GM23338 (cell line): ENCODE results near the gene FNDC3B. TPM values are rescaled to one million over a fixed set of nuclear protein-coding genes. Genes with fewer than 3 reads are reported as not detected.

Experiments used
- ATAC-seq: fragments of 200-7000 bp; cut with Tn5 transposase; 3 replicates; pipeline ENCODE4 v1.9.1; 2020
- DNase-seq: peaks from one replicate; pipeline ENCODE4 v3.0.0-alpha.2; 2015; ENCODE audit warnings: low spot score
- H2AFZ ChIP-seq: fragments of 200-600 bp; sonication (generic); 2 replicates; pipeline ENCODE4 v1.8.0; 2016; ENCODE audit warnings: antibody characterized with exemption, mild to moderate bottlenecking, moderate library complexity
- H3F3A ChIP-seq: fragments of 200-600 bp; sonication (generic); replicated peaks from 2 replicates; pipeline ENCODE4 v1.8.0; 2017; ENCODE audit warnings: antibody characterized with exemption, mixed run types, low read depth
- H3K27ac ChIP-seq: fragments of 200-600 bp; sonication (generic); 2 replicates; pipeline ENCODE4 v1.6.1; 2016; ENCODE audit warnings: low read depth
- H3K27me3 ChIP-seq: fragments of 200-600 bp; sonication (generic); 2 replicates; pipeline ENCODE4 v1.8.0; 2016; ENCODE audit warnings: mild to moderate bottlenecking, mixed run types, moderate library complexity; ENCODE audit not compliant: insufficient read depth
- H3K36me3 ChIP-seq: fragments of 200-600 bp; sonication (generic); 2 replicates; pipeline ENCODE4 v1.8.0; 2016; ENCODE audit warnings: mild to moderate bottlenecking; ENCODE audit not compliant: insufficient read depth
- H3K4me1 ChIP-seq: fragments of 200-600 bp; sonication (generic); 2 replicates; pipeline ENCODE4 v1.8.0; 2016; ENCODE audit warnings: mild to moderate bottlenecking, moderate library complexity; ENCODE audit not compliant: insufficient read depth
- H3K4me2 ChIP-seq: fragments of 200-600 bp; sonication (generic); 2 replicates; pipeline ENCODE4 v1.7.1; 2017; ENCODE audit warnings: mixed run types
- H3K4me3 ChIP-seq: fragments of 200-600 bp; sonication (generic); 2 replicates; pipeline ENCODE4 v1.6.1; 2016; ENCODE audit warnings: mixed run types
- H3K79me2 ChIP-seq: fragments of 200-600 bp; sonication (generic); replicated peaks from 2 replicates; pipeline ENCODE4 v1.8.0; 2017; ENCODE audit warnings: mild to moderate bottlenecking; ENCODE audit not compliant: insufficient read depth
- H3K9me2 ChIP-seq: fragments of 200-600 bp; sonication (generic); 2 replicates; pipeline ENCODE4 v1.8.0; 2017; ENCODE audit not compliant: insufficient read depth
- H4K20me1 ChIP-seq: fragments of 200-600 bp; sonication (generic); replicated peaks from 2 replicates; pipeline ENCODE4 v1.8.0; 2017; ENCODE audit warnings: mild to moderate bottlenecking; ENCODE audit not compliant: insufficient read depth
- H3K27ac Mint-ChIP-seq: 2 replicates; pipeline ENCODE4 v1.8.0; 2020; ENCODE audit warnings: inconsistent platforms, mild to moderate bottlenecking, moderate library complexity, mixed read lengths
- H3K27me3 Mint-ChIP-seq: 3 replicates; pipeline ENCODE4 v1.8.0; 2022; ENCODE audit warnings: low read depth, mild to moderate bottlenecking, moderate library complexity, mixed read lengths, inconsistent platforms; ENCODE audit not compliant: insufficient read depth, poor library complexity
- H3K36me3 Mint-ChIP-seq: 3 replicates; pipeline ENCODE4 v1.8.0; 2021; ENCODE audit warnings: low read depth, mild to moderate bottlenecking, inconsistent platforms, moderate library complexity, mixed read lengths
- H3K4me1 Mint-ChIP-seq: 3 replicates; pipeline ENCODE4 v1.8.0; 2020; ENCODE audit warnings: mild to moderate bottlenecking, inconsistent platforms, mixed read lengths
- H3K4me3 Mint-ChIP-seq: 3 replicates; pipeline ENCODE4 v1.8.0; 2021; ENCODE audit warnings: moderate library complexity, mild to moderate bottlenecking, inconsistent platforms, mixed read lengths
- H3K9me3 Mint-ChIP-seq: 3 replicates; pipeline ENCODE4 v1.8.0; 2020; ENCODE audit warnings: moderate library complexity, mild to moderate bottlenecking, inconsistent platforms, mixed read lengths
- CREB1 ChIP-seq: fragments of 250-450 bp; sonication (Bioruptor Pico); IDR thresholded peaks from 2 replicates; pipeline ENCODE4 v1.5.0; 2020; ENCODE audit warnings: low read depth, mild to moderate bottlenecking, moderate library complexity
- CTCF ChIP-seq, 2 experiments: fragments of 200-600 bp in 1 of 2; sonication (generic) in 1 of 2; conservative IDR thresholded peaks; 2 replicates each; pipeline versions ENCODE4 v1.5.1 to v1.6.1; 2016 to 2017; ENCODE audit warnings: antibody characterized with exemption in 2 of 2, low read depth in 2 of 2, mild to moderate bottlenecking in 2 of 2, moderate library complexity in 1 of 2
- ETS1 ChIP-seq: IDR thresholded peaks from 2 replicates; pipeline ENCODE4 v1.6.1; 2016; ENCODE audit warnings: antibody characterized with exemption
- EZH2 ChIP-seq: fragments of 200-600 bp; sonication (generic); IDR thresholded peaks from one replicate; pipeline ENCODE4 v1.8.0; 2017; ENCODE audit warnings: antibody characterized with exemption, mild to moderate bottlenecking, low read depth; ENCODE audit not compliant: unreplicated experiment
- EZH2phosphoT487 ChIP-seq: fragments of 200-600 bp; sonication (generic); IDR thresholded peaks from one replicate; pipeline ENCODE4 v1.8.1; 2018; ENCODE audit warnings: antibody characterized with exemption; ENCODE audit not compliant: unreplicated experiment
- JUNB ChIP-seq: IDR thresholded peaks from one replicate; pipeline ENCODE4 v1.6.1; 2016; ENCODE audit warnings: antibody characterized with exemption; ENCODE audit not compliant: unreplicated experiment
- NANOG ChIP-seq: IDR thresholded peaks from 2 replicates; pipeline ENCODE4 v1.6.1; 2016; ENCODE audit warnings: antibody characterized with exemption, borderline replicate concordance
- POLR2AphosphoS5 ChIP-seq: IDR thresholded peaks from 2 replicates; pipeline ENCODE4 v1.6.1; 2016; ENCODE audit warnings: antibody characterized with exemption, low read depth
- REST ChIP-seq: IDR thresholded peaks from one replicate; pipeline ENCODE4 v1.6.1; 2018; ENCODE audit warnings: antibody characterized with exemption; ENCODE audit not compliant: unreplicated experiment
- STAT1 ChIP-seq: IDR thresholded peaks from one replicate; pipeline ENCODE4 v1.6.1; 2016; ENCODE audit warnings: antibody characterized with exemption; ENCODE audit not compliant: unreplicated experiment
- ZNF114 ChIP-seq: fragments of 250-450 bp; sonication (Bioruptor Pico); IDR thresholded peaks from 2 replicates; pipeline ENCODE4 v1.5.0; 2020; ENCODE audit warnings: mild to moderate bottlenecking, moderate library complexity
- ZNF331 ChIP-seq: fragments of 250-450 bp; sonication (Bioruptor Pico); IDR thresholded peaks from 2 replicates; pipeline ENCODE4 v1.5.0; 2020; ENCODE audit warnings: low read depth, mild to moderate bottlenecking, moderate library complexity
- polyA plus RNA-seq: library from polyadenylated mRNA; unstranded; fragments of >200 nt; fragmentation: Nextera tagmentation; extraction: Ambion mirVana; gene quantifications from 2 replicates; pipeline ENCODE4 v1.2.1, GENCODE V29; 2016
- total RNA-seq: library from RNA; depleted of rRNA; stranded (reverse); fragments of >200 nt; shearing (Covaris generic); gene quantifications from 2 replicates; pipeline ENCODE4 v1.2.3, GENCODE V29; 2014

The FNDC3B gene
- total and polyA plus RNA-seq, 2 experiments from 2014 or later = 19.1 to 55.4 TPM

- TF ChIP-seq EZH2phosphoT487 = no peak
- TF ChIP-seq ZNF331 (CRISPR knock-in tag) = no peak
- TF ChIP-seq EZH2 = no peak
- TF ChIP-seq ZNF114 (CRISPR knock-in tag) = no peak
- no peak for TF ChIP-seq JUNB
- no peak for TF ChIP-seq NANOG
- TF ChIP-seq POLR2AphosphoS5 = no peak
- TF ChIP-seq CTCF (conservative IDR thresholded peaks at IDR 0.05; ENCODE audit: low read depth in 2 of 2) = no peak
These were observed 92.8 kb downstream of the FNDC3B start (continued) for GRCh38 chr3:172132159-172132586.

GRCh38 chr3:172132721-172133311 lies 93.4 kb downstream of the FNDC3B start:
- Histone ChIP-seq H2AFZ (no peak overlapping the region), H3K27ac (no peak overlapping the region), H4K20me1 (no peaks in the 10 kb centered on the region), H3K4me1 (peaks cover 64% of the 10 kb centered on the region), H3F3A (peaks cover 4% of the 10 kb centered on the region; the same call in 1 of the 2 replicates), H3K4me2 (no peak overlapping the region), H3K9me2 (no peaks in the 10 kb centered on the region), H3K4me3 (no peak overlapping the region), H3K36me3 (no peaks in the 10 kb centered on the region), H3K79me2 (peaks cover 63% of the 10 kb centered on the region), H3K27me3 (no peaks in the 10 kb centered on the region)
- no peak overlapping the region for H3K4me3 Mint-ChIP-seq
- H3K36me3 Mint-ChIP-seq = peaks cover 35% of the 10 kb centered on the region
- no peak overlapping the region for H3K27ac Mint-ChIP-seq
- peaks cover 59% of the 10 kb centered on the region for H3K4me1 Mint-ChIP-seq
- no peak for DNase-seq
- H3K9me3 Mint-ChIP-seq = no peaks in the 10 kb centered on the region
- no peak for ATAC-seq
- no peaks in the 10 kb centered on the region for H3K27me3 Mint-ChIP-seq
- TF ChIP-seq ETS1 (no peak), STAT1 (no peak), JUNB (no peak), REST (no peak), CTCF (conservative IDR thresholded peaks at IDR 0.05; ENCODE audit: low read depth in 2 of 2) (no peak), EZH2phosphoT487 (no peak), NANOG (no peak), CREB1 (CRISPR knock-in tag) (no peak), ZNF331 (CRISPR knock-in tag) (no peak)
